ENCODE data around the gene RP9. TPM values are rescaled to one million over a fixed set of nuclear protein-coding genes. Genes with fewer than 3 reads are reported as not detected.

The RP9 gene
- total RNA-seq, 1 donor = 6.5 TPM

DNA sequence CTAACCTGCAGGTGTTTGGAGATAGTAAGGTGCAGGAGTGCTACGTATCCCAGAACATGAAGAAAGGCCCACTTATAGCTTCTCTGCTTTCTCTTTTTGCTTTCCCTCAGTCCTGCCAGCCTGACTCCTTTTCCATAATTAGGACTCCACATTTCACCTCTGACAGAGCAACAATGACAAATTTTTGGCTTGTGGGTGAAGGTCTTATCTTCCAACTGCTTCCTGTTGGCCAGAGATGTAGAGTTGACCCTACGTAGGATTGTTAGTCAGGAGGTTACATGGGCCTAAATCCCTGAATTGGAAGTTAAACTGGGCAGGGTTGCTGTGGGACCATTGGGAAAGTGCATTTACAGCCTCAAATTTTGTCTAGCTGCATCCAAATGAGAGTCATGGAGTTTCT is 21.3 kb downstream of the RP9 start:
- TF ChIP-seq CTCF (IDR thresholded peaks at IDR 0.05; ENCODE audit: extremely low read depth, low read depth, low read length) = no peak
- Histone ChIP-seq H3K9me3 (ENCODE audit: low read depth, low read length) (no peaks in the 10 kb centered on the region), H4K20me1 (ENCODE audit: insufficient read depth, low read length) (no peaks in the 10 kb centered on the region), H3K27ac (ENCODE audit: low read depth, low read length) (no peak overlapping the region), H3K4me3 (ENCODE audit: insufficient read depth, low read length) (no peak overlapping the region), H3K4me2 (ENCODE audit: insufficient read depth, low read length) (no peak overlapping the region), H3K79me2 (ENCODE audit: insufficient read depth, low read length) (no peaks in the 10 kb centered on the region), H3K27me3 (ENCODE audit: insufficient read depth, low read length) (no peaks in the 10 kb centered on the region), H3K36me3 (ENCODE audit: insufficient read depth, low read length) (no peaks in the 10 kb centered on the region), H2AFZ (ENCODE audit: low read length) (no peak overlapping the region), H3K4me1 (ENCODE audit: insufficient read depth, low read length) (peaks cover 3% of the 10 kb centered on the region)
- DNase-seq (ENCODE audit: insufficient read length, low spot score, missing footprints) = no peak

DNA sequence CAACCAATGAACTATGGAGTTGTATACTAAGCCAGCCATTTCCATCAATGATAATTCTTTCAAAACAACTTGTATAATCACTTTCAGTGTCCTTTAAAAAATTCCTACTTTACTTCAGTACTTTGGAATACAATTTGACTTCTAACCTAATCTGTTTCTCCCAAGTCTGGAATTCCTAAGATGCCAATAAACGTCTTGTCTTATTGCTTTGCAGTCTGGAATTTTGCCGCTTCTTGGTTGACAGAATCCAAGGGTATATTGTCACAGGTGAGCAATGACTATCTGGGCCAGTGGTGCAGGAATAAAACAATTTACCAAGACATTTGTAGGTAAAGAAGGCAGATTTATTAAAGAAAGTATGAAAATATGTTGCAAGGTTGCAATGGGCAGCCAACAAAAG is 21.8 kb downstream of the RP9 start:
- Histone ChIP-seq H2AFZ (ENCODE audit: low read length) (no peak overlapping the region), H3K36me3 (ENCODE audit: insufficient read depth, low read length) (no peaks in the 10 kb centered on the region)

DNA sequence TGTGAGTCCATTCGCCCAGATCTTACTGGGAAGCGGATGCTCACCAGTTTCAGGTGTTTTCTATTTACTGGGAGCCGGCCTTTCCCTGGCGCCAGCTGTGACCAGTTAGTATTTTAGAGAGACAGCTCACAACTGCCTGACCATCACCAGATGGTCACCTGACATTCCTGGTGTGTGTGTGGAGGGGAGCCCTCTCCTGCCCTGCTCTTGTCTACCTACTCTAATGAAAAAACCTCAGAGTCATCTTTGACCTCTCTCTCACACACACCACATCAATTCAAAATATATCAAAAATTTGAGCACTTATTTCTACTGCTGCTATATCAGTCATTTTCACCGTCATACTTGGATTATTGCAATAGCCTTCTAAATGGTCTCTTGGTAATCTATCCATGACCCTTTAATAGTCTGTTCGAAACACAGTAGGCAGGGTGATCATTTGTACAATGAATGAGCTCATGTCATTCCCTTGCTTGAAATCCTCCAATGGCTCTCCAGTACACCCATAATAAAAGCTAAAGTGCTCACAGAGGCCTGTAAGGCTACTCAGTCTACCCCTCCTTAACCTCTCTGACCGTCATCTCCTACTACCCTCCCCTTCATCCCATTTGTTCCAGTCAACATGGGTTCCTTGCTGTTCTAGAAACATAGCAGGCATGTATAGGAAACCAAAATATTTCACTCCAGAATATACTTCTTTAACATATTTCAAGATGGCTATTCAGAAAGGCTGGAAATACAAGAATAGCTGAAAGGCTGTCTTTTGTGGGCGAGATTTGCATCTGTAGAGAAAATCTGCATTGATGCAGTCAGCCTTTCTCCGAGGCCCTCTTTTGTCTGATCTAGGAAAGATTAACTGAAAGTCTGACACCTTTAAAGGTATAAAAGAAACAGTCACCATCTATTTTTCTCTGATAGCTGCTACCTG is 29.2 kb downstream of the RP9 start:
- Histone ChIP-seq H3K36me3 (ENCODE audit: insufficient read depth, low read length) (no peaks in the 10 kb centered on the region), H3K4me2 (ENCODE audit: insufficient read depth, low read length) (no peak overlapping the region), H3K4me1 (ENCODE audit: insufficient read depth, low read length) (no peaks in the 10 kb centered on the region), H3K27ac (ENCODE audit: low read depth, low read length) (no peak overlapping the region), H2AFZ (ENCODE audit: low read length) (no peak overlapping the region), H3K9me3 (ENCODE audit: low read depth, low read length) (no peaks in the 10 kb centered on the region), H3K27me3 (ENCODE audit: insufficient read depth, low read length) (peaks cover 33% of the 10 kb centered on the region), H3K79me2 (ENCODE audit: insufficient read depth, low read length) (no peaks in the 10 kb centered on the region), H4K20me1 (ENCODE audit: insufficient read depth, low read length) (no peaks in the 10 kb centered on the region), H3K4me3 (ENCODE audit: insufficient read depth, low read length) (no peak overlapping the region)
- no peak for TF ChIP-seq CTCF (IDR thresholded peaks at IDR 0.05; ENCODE audit: extremely low read depth, low read depth, low read length)
- DNase-seq (ENCODE audit: insufficient read length, low spot score, missing footprints) = no peak

More for the DNA sequence above, 21.8 kb downstream of the RP9 start:
- Histone ChIP-seq H3K27ac (ENCODE audit: low read depth, low read length) (no peak overlapping the region), H4K20me1 (ENCODE audit: insufficient read depth, low read length) (no peaks in the 10 kb centered on the region), H3K9me3 (ENCODE audit: low read depth, low read length) (no peaks in the 10 kb centered on the region), H3K79me2 (ENCODE audit: insufficient read depth, low read length) (no peaks in the 10 kb centered on the region), H3K4me2 (ENCODE audit: insufficient read depth, low read length) (no peak overlapping the region), H3K4me3 (ENCODE audit: insufficient read depth, low read length) (no peak overlapping the region), H3K27me3 (ENCODE audit: insufficient read depth, low read length) (no peaks in the 10 kb centered on the region), H3K4me1 (ENCODE audit: insufficient read depth, low read length) (peaks cover 3% of the 10 kb centered on the region)
- DNase-seq (ENCODE audit: insufficient read length, low spot score, missing footprints) = no peak
- TF ChIP-seq CTCF (IDR thresholded peaks at IDR 0.05; ENCODE audit: extremely low read depth, low read depth, low read length) = no peak

DNA sequence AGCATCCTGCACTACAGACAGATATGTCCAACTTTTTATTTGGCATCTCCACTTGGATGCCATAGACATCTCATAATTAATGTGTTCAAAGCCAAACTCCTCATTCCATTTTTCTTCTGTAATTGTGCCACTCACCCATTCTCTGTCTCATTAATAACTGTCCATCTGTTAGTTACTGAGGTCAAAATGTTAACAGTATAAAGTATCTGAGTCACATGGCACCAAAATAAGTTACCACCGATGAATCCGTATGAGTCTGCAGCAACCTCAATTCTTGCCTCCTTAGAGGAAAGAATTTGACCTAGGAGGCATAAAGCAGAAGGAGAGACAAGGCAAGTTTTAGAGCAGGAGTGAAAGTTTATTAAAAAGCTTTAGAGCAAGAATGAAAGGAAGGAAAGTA is 30.1 kb downstream of the RP9 start:
- Histone ChIP-seq H3K4me1 (ENCODE audit: insufficient read depth, low read length) (no peaks in the 10 kb centered on the region), H3K27ac (ENCODE audit: low read depth, low read length) (no peak overlapping the region), H3K36me3 (ENCODE audit: insufficient read depth, low read length) (no peaks in the 10 kb centered on the region), H4K20me1 (ENCODE audit: insufficient read depth, low read length) (no peaks in the 10 kb centered on the region), H3K27me3 (ENCODE audit: insufficient read depth, low read length) (peaks cover 39% of the 10 kb centered on the region), H3K4me2 (ENCODE audit: insufficient read depth, low read length) (no peak overlapping the region), H3K9me3 (ENCODE audit: low read depth, low read length) (no peaks in the 10 kb centered on the region), H3K4me3 (ENCODE audit: insufficient read depth, low read length) (no peak overlapping the region), H2AFZ (ENCODE audit: low read length) (no peak overlapping the region), H3K79me2 (ENCODE audit: insufficient read depth, low read length) (no peaks in the 10 kb centered on the region)
- DNase-seq (ENCODE audit: insufficient read length, low spot score, missing footprints) = no peak
- TF ChIP-seq CTCF (IDR thresholded peaks at IDR 0.05; ENCODE audit: extremely low read depth, low read depth, low read length) = no peak

All from osteoblast (primary cell).